ENCODE data around the gene ZNF644.
"Not testable (repeated sequence)": the region's sequence is repeated elsewhere in the genome, so short reads cannot be mapped to it uniquely, and the experiment has no call there.

The ZNF644 gene

DNA sequence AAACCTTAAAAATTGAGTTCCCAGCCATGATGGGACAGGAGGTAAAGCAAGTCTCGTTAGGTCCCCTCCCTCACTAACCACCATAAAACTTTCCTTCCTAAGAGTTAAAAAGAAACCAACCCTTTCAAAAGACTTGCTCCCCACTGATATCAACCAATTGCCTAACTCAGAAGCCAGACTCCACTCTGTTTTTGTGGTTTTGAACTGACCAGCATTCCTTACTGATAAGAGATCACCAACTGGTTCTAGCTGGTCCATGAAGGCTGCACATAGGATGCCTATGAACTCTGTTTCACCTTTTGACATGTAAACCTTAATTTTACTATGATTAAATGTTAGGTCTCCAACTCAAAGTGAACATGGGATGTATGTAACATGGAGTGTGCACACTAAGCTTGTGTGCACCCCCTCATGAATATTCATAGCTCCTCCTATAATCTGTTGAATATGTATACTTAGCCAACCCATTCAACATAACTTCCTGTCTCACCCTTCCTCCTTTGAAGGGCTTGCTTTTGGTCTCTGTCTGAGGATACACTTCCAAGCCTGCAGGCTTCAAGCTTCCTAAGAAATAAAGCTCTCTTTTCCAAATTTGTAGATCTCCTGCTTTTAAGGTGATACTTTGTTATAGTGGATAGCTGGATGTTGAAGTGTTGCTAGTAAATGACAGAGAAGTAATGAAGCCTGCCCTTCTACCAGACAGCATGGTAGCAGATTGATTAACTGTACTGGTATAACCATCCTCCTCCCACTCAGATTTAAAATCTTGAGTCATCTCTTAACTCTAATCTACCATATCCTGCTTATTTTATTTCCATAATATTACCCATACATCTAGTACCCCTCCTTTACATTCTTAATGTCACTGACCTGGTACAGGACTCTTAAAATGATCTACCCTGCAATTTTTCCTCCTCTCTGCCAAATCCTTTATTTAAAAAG lies 95.6 kb downstream of the ZNF644 start:
- DNase-seq (ENCODE audit: low read depth) = peak; percentile 74

DNA sequence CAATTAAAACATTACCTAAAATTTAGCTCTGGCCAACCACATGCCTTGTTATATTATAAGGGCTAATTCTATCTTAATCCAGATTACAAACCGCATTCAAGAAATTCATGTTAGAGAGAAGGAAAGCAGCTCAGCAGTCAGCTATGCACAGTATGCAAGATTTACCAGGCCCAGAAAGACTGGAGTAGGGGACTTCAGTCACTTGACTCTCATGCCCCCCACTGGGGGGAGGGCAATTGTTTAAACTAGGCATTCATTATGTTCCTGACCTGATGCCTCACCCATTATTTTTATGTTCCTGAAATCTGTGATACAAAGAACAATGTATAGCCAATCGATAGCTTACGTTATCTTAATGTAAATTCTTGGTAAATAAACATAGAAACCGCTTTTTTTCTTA lies 96.9 kb downstream of the ZNF644 start:
- DNase-seq (ENCODE audit: low read depth) = peak; percentile 9

DNA sequence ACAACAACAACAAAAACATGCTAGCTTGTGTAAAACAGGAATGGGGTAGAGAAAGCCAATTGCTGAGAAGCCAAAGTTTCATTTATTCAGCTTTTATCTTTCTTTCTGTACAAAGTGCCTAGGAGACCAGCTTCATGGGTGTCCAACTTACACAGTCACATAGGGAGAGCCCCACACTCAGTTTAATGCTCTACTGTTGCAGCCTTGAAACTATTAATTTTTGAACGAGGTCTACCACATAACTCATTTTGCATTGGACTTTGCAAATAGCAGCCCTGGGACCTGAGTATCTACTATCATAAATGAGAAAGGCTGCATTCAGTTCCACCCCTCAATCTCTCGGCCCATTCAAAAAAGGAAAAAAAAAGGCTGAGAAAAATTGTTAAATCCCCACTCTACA lies 98.8 kb downstream of the ZNF644 start:
- no peak for DNase-seq (ENCODE audit: low read depth)

DNA sequence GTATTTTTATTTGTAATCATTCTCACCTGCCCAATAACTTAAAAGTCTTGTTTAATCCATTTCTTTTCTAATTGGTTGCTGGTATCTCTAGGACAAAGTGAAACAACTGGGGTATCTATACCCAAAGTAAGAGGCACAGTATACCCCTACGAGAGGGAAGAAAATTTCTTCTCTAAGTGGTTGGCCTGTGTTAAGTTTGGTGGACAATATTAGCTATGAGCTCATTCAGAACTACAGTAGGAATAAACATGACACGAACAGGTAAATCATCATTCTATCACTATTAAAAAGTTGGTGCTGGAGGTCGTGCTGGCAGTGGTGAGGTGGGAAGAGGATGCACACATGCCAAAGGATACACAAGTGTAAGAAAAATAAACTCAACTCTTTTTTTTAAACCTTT lies 99.6 kb downstream of the ZNF644 start:
- no peak for DNase-seq (ENCODE audit: low read depth)

DNA sequence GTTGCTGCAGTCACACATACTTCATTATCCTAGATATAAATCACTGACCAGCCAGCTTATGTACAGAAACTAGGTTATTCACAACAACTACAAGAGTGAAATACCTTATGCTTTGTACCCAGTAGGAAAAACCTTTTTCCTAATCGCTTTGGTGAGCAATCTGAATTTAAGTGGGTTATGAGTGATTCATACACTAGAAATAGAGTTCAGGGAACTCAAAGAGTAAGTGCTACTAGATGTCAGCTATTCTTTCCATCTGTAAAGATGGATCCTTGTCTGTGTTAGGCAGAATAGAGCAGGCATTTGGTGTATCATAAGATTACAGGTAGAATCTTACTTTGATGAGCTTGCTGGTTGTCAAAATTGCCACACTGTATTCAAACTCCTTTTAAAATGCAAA lies 101.9 kb downstream of the ZNF644 start:
- DNase-seq (ENCODE audit: low read depth) = peak; percentile 5

DNA sequence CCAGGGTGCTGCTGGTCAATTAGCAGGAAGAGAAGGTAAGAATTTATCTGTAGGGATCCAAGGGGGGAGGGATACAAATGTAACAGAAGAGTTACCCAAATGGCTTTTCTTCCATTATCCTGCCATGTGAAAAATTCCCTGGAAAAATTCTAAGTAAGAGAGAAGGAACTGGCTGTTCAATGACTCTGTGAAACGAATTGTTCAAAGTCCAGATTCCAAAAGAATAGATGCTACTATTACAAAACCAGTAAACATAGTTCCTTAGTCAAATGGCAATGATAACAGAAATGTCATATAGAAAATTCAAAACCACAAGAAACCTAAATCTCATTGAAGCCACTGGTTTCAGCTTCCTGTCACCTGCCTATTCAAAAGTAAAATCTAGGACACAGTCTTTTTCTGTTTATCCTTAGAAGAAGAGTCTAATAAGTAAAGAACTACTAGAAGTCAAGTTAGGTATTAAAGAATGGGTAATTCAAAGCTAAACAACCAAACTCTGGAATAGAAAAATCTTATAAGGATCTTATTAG lies 102.6 kb downstream of the ZNF644 start:
- DNase-seq (ENCODE audit: low read depth) = no peak

DNA sequence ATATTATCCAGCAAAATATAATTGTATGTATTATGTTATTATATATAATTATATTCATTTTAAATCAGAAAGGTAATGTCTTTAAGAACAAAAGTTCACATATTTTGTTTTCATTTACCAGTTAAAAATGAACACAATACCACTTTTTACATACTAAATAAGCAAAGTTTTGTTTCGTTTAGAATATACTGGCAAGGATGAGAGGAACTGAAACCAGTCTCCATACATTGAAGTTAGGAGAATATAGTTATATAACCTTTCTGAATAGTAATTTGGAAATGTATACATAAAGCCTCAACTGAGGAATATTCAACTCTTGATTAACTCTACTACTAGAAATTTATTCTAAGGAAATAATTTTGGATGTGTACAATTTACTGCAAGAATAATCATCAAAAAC lies 110.5 kb downstream of the ZNF644 start:
- no peak for DNase-seq (ENCODE audit: low read depth)

DNA sequence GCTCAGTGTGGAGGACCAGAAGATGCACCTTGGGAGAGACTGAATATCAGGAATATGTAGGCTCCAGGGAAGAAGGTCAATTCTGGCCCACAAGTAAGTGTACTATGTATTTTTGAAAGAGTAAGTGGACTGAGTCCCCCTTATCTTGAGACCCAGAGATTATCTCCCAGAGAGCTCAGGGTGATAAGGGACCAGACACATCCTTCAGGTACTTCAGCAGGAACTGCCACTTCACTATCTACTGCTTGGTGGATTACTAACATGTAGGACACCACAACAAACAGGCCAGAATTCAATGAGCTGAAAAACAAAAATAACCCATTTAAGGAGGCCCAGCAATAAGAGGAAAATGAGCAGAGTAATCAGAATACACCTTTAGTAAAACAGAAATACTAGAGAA lies 119.2 kb downstream of the ZNF644 start:
- DNase-seq (ENCODE audit: low read depth) = no peak

DNA sequence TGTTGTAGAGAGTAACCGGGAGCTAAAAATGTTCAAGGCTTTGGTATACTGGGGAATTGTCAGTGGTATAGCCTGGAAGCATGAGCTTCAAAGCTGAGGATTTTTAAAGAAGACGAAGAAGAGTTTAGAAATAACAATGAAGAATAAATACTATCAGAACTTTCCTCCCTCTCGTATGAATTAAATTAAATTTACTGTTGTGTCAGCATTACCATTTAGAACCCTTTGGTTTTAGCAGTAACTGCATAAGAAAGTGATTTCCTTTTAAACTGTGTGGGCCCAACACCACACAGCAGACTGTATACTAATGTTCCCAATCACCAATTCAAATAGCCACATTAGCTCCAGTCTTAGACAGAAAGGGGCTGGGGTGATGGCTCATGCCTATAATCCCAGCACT lies 122.6 kb downstream of the ZNF644 start:
- DNase-seq (ENCODE audit: low read depth) = no peak

DNA sequence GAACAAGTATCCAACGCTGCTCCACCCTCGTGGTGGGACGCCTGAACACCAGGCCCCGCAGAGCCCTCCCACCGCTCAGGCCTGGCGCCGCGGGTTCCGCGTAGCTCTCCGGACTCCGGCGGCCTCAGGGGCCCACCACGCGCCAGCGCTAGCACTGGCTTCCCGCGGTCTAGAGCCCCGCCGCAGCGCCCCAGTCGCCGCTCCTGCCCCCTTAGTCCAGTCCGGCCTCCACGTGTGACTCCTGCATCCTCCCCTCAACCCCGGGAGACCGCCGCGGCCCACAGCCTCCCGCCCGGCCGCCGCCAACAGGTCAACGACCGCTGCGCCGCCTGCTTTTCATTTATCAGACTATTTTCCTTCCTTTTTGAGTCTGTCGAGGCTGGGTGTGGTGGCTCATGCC lies 128.2 kb downstream of the ZNF644 start:
- DNase-seq (ENCODE audit: low read depth) = not testable (repeated sequence)

DNA sequence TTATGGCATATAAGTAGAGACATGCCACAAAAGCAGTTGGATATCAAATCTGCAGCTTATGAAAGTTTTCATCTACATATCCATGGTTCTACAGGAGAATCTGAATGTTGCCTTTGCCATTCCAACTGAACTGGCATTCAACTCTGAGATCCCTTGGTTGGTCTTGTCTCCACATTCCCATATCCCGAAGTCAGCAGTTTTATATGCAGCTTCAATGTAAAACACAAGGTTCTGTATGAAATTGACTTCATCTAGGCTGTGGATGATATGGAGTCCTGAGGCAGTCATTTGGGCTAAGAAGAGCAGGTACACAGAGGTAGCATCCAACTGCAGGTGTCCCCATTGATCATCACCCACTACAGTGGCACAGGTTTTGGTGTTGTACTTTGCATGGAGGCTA lies 129.0 kb downstream of the ZNF644 start:
- not testable (repeated sequence) for DNase-seq (ENCODE audit: low read depth)

DNA sequence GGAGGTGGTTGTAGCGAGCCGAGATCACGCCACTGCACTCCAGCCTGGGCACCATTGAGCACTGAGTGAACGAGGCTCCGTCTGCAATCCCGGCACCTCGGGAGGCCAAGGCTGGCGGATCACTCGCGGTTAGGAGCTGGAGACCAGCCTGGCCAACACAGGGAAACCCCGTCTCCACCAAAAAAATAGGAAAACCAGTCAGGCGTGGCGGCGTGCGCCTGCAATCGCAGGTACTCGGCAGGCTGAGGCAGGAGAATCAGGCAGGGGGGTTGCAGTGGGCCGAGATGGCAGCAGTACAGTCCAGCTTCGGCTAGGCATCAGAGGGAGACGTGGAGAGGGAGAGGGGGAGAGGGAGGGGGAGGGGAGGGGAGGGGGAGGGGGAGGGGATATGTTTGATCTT lies 129.6 kb downstream of the ZNF644 start:
- DNase-seq (ENCODE audit: low read depth) = not testable (repeated sequence)

DNA sequence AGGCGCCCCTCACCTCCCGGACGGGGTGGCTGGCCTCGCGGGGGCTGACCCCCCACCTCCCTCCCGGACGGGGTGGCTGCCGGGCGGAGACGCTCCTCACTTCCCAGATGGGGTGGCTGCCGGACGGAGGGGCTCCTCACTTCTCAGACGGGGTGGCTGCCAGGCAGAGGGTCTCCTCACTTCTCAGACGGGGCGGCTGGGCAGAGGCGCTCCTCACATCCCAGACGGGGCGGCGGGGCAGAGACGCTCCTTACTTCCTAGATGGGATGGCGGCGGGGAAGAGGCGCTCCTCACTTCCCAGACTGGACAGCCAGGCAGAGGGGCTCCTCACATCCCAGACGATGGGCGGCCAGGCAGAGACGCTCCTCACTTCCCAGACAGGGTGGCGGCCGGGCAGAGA lies 130.1 kb downstream of the ZNF644 start:
- not testable (repeated sequence) for DNase-seq (ENCODE audit: low read depth)

DNA sequence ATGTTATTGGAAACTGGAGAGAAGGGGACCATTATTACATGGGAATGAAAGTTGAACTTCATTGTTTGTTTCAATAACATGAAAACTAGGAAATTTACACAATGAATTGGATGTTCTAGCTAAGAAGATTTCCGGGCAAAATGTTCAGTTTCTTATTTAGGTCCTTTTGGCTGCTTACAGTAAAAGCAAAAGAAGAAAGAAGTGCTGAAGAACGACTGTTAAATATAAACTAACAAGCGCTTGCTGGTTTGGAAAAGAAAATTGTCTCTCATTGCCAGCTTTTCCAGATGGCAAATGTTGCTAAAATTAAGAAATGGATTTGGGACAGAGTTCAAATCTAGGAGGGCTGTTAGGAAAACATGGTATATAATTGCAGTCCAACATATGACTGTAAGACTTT lies 139.6 kb downstream of the ZNF644 start:
- DNase-seq (ENCODE audit: low read depth) = no peak

DNA sequence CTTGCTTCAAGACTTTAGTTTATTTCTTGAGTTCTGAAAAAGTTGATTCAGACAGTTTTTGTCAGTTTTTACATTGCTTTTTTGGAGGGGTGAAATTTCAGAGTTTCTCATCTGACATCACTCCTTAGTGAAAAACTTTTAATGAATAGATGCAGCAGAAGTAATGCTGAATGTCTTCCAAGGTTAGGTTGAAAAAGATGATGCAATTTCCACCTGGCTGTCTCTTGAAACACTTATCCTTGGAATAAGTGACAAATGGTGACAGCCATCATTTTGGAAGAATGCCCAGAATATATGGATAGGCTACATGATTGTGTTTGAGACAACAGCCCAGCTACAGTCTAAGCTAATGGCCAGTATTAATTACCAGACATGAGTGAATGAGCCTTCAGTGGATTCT lies 140.8 kb downstream of the ZNF644 start:
- DNase-seq (ENCODE audit: low read depth) = no peak

DNA sequence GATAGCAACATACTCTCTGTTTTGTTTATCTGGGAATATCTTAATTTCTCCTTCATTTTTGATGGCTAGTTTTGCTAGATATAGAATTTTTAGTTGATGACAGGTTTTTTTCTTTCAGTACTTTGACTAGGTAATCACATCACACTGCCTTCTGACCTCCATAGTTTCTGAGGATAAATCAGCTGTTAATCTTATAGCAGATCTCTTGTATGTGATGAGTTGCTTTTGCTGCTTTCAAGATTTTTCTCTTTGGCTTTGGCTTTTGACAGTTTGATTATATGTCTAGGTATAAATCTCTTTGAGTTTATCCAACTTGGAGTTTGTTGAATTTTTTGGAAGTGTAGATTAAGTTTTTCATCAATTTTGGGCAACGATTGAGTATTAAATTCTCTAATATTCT lies 142.6 kb downstream of the ZNF644 start:
- peak; percentile 18 for DNase-seq (ENCODE audit: low read depth)

DNA sequence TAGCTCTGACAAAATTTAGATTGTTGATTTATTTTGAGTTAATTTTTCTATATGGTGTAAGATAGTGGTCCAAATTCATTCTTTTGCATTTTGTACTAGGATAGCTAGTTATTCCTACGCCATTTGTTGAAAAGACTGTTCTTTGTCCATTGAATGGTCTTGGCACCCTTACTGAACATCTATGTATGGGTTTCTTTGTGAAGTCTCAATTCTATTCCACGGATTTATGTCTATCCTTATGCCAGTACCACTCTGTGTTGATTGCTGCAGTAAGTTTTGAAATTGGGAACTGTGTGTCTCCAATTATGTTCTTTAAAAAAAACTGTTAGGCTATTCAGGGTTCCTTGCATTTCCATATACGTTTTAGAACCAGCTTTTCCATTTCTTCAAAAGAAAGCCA lies 145.7 kb downstream of the ZNF644 start:
- no peak for DNase-seq (ENCODE audit: low read depth)

Data from EH (cell line).